ENCODE data around the gene AQP7. TPM values are rescaled to one million over a fixed set of nuclear protein-coding genes. Genes with fewer than 3 reads are reported as not detected.
"Not testable (repeated sequence)": the region's sequence is repeated elsewhere in the genome, so short reads cannot be mapped to it uniquely, and the experiment has no call there.

The AQP7 gene
- polyA plus RNA-seq, 3 donors from 2014 or later, result not detected

- not testable (repeated sequence) for H3K27me3 Mint-ChIP-seq (ENCODE audit: low read depth in 3 of 3); H3K9me3 Mint-ChIP-seq; H3K4me3 Mint-ChIP-seq; H3K27ac Mint-ChIP-seq; H3K36me3 Mint-ChIP-seq; H3K4me1 Mint-ChIP-seq; DNase-seq
These were observed 22.1 kb upstream of the AQP7 start for GRCh38 chr9:33424492-33424891.

GRCh38 chr9:33424043-33424442 is 21.7 kb upstream of the AQP7 start:
- not testable (repeated sequence) for H3K36me3 Mint-ChIP-seq; H3K4me1 Mint-ChIP-seq; H3K9me3 Mint-ChIP-seq; H3K27ac Mint-ChIP-seq; H3K27me3 Mint-ChIP-seq (ENCODE audit: low read depth in 3 of 3); DNase-seq; H3K4me3 Mint-ChIP-seq

GRCh38 chr9:33419708-33420303 is 17.4 kb upstream of the AQP7 start:
- no peak for DNase-seq
- no peaks in the 10 kb centered on the region for H3K36me3 Mint-ChIP-seq
- no peaks in the 10 kb centered on the region for H3K9me3 Mint-ChIP-seq
- H3K4me1 Mint-ChIP-seq, result peaks cover 5 to 19% of the 10 kb centered on the region in 2 donors
- H3K27me3 Mint-ChIP-seq (ENCODE audit: low read depth in 3 of 3), result peaks cover 0 to 13% (median 0%) of the 10 kb centered on the region in 3 donors
- no peak overlapping the region for H3K4me3 Mint-ChIP-seq
- H3K27ac Mint-ChIP-seq, result no peak overlapping the region

GRCh38 chr9:33418090-33418489 is 15.7 kb upstream of the AQP7 start:
- Mint-ChIP-seq H3K27me3 (ENCODE audit: low read depth in 3 of 3) (peaks cover 0 to 13% (median 0%) of the 10 kb centered on the region in 3 donors), H3K36me3 (no peaks in the 10 kb centered on the region), H3K4me1 (peaks cover 5 to 19% of the 10 kb centered on the region in 2 donors), H3K9me3 (no peaks in the 10 kb centered on the region), H3K27ac (peak overlapping the region in 1 of 6 donors; percentile 53), H3K4me3 (no peak overlapping the region)
- DNase-seq, result no peak

- no peaks in the 10 kb centered on the region for H3K36me3 Mint-ChIP-seq
- peaks cover 0 to 13% (median 0%) of the 10 kb centered on the region in 3 donors for H3K27me3 Mint-ChIP-seq (ENCODE audit: low read depth in 3 of 3)
- H3K27ac Mint-ChIP-seq, result peak overlapping the region in 1 of 6 donors; percentile 55
- no peak for DNase-seq
- H3K9me3 Mint-ChIP-seq, result no peaks in the 10 kb centered on the region
- H3K4me3 Mint-ChIP-seq, result no peak overlapping the region
- H3K4me1 Mint-ChIP-seq, result peaks cover 5 to 19% of the 10 kb centered on the region in 2 donors
These were observed 14.6 kb upstream of the AQP7 start for GRCh38 chr9:33416996-33417395.

- H3K4me3 Mint-ChIP-seq, result no peak overlapping the region
- peak overlapping the region in 1 of 6 donors; percentile 49 for H3K27ac Mint-ChIP-seq
- H3K4me1 Mint-ChIP-seq, result peaks cover 5 to 19% of the 10 kb centered on the region in 2 donors
- peaks cover 1 to 12% (median 2%) of the 10 kb centered on the region in 3 donors for H3K27me3 Mint-ChIP-seq (ENCODE audit: low read depth in 3 of 3)
- peak; percentile 36 to 47 (median 45) for DNase-seq
- no peaks in the 10 kb centered on the region for H3K9me3 Mint-ChIP-seq
- no peaks in the 10 kb centered on the region for H3K36me3 Mint-ChIP-seq
These were observed 13.2 kb upstream of the AQP7 start for GRCh38 chr9:33415501-33416038.

GRCh38 chr9:33414889-33415500 is 12.6 kb upstream of the AQP7 start:
- peaks cover 1 to 14% (median 2%) of the 10 kb centered on the region in 3 donors for H3K27me3 Mint-ChIP-seq (ENCODE audit: low read depth in 3 of 3)
- peaks cover 5 to 19% of the 10 kb centered on the region in 2 donors for H3K4me1 Mint-ChIP-seq
- peak overlapping the region in 1 of 6 donors; percentile 49 for H3K27ac Mint-ChIP-seq
- no peaks in the 10 kb centered on the region for H3K36me3 Mint-ChIP-seq
- no peak for DNase-seq
- H3K4me3 Mint-ChIP-seq, result no peak overlapping the region
- no peaks in the 10 kb centered on the region for H3K9me3 Mint-ChIP-seq

GRCh38 chr9:33414268-33414667 is 11.9 kb upstream of the AQP7 start:
- H3K27ac Mint-ChIP-seq, result no peak overlapping the region

GRCh38 chr9:33408087-33408486 is 5.7 kb upstream of the AQP7 start:
- Mint-ChIP-seq H3K4me1 (no peaks in the 10 kb centered on the region), H3K27me3 (ENCODE audit: low read depth in 3 of 3) (peaks cover 2 to 7% (median 3%) of the 10 kb centered on the region in 3 donors), H3K27ac (no peak overlapping the region), H3K4me3 (no peak overlapping the region), H3K36me3 (no peaks in the 10 kb centered on the region), H3K9me3 (no peaks in the 10 kb centered on the region)
- DNase-seq, result no peak

More at GRCh38 chr9:33414268-33414667, 11.9 kb upstream of the AQP7 start:
- DNase-seq, result no peak
- Mint-ChIP-seq H3K36me3 (no peaks in the 10 kb centered on the region), H3K4me1 (peaks cover 5 to 19% of the 10 kb centered on the region in 2 donors), H3K27me3 (ENCODE audit: low read depth in 3 of 3) (peaks cover 1 to 14% (median 2%) of the 10 kb centered on the region in 3 donors), H3K4me3 (no peak overlapping the region), H3K9me3 (no peaks in the 10 kb centered on the region)

GRCh38 chr9:33407061-33407460 is 4.7 kb upstream of the AQP7 start:
- no peaks in the 10 kb centered on the region for H3K4me1 Mint-ChIP-seq
- H3K4me3 Mint-ChIP-seq, result no peak overlapping the region
- no peaks in the 10 kb centered on the region for H3K36me3 Mint-ChIP-seq
- H3K27ac Mint-ChIP-seq, result no peak overlapping the region
- DNase-seq, result no peak
- H3K27me3 Mint-ChIP-seq (ENCODE audit: low read depth in 3 of 3), result peaks cover 2 to 7% (median 3%) of the 10 kb centered on the region in 3 donors
- H3K9me3 Mint-ChIP-seq, result no peaks in the 10 kb centered on the region

- Mint-ChIP-seq H3K4me3 (no peak overlapping the region), H3K27me3 (ENCODE audit: low read depth in 3 of 3) (peaks cover 0 to 3% (median 2%) of the 10 kb centered on the region in 3 donors), H3K36me3 (no peaks in the 10 kb centered on the region), H3K4me1 (no peaks in the 10 kb centered on the region), H3K9me3 (no peaks in the 10 kb centered on the region), H3K27ac (no peak overlapping the region)
- no peak for DNase-seq
These were observed 2.5 kb upstream of the AQP7 start for GRCh38 chr9:33404788-33405362.

GRCh38 chr9:33403941-33404787 is 1.8 kb upstream of the AQP7 start:
- H3K9me3 Mint-ChIP-seq, result no peaks in the 10 kb centered on the region
- H3K27me3 Mint-ChIP-seq (ENCODE audit: low read depth in 3 of 3), result peaks cover 0 to 3% (median 2%) of the 10 kb centered on the region in 3 donors
- H3K4me1 Mint-ChIP-seq, result no peaks in the 10 kb centered on the region
- no peak for DNase-seq
- peak overlapping the region in 1 of 6 donors; percentile 44 for H3K27ac Mint-ChIP-seq
- no peak overlapping the region for H3K4me3 Mint-ChIP-seq
- no peaks in the 10 kb centered on the region for H3K36me3 Mint-ChIP-seq

GRCh38 chr9:33401809-33402208 is 559 bp downstream of the AQP7 start:
- not testable (repeated sequence) for DNase-seq; H3K36me3 Mint-ChIP-seq; H3K4me1 Mint-ChIP-seq; H3K9me3 Mint-ChIP-seq; H3K27me3 Mint-ChIP-seq (ENCODE audit: low read depth in 3 of 3); H3K4me3 Mint-ChIP-seq; H3K27ac Mint-ChIP-seq

GRCh38 chr9:33399047-33399446 is 3.3 kb downstream of the AQP7 start:
- not testable (repeated sequence) for H3K36me3 Mint-ChIP-seq, H3K4me3 Mint-ChIP-seq, H3K27ac Mint-ChIP-seq

More at GRCh38 chr9:33399047-33399446, 3.3 kb downstream of the AQP7 start:
- not testable (repeated sequence) for H3K9me3 Mint-ChIP-seq; H3K4me1 Mint-ChIP-seq; DNase-seq; H3K27me3 Mint-ChIP-seq (ENCODE audit: low read depth in 3 of 3)

Measured in immature natural killer cell (primary cell).